Brain microvascular endothelial cell (primary cell): Measurements from ENCODE around the gene ZNF653.

Experiments used
- DNase-seq: peaks from one replicate; pipeline ENCODE4 v3.0.0-alpha.2; 2020
- H3K27ac ChIP-seq: fragments of 250-450 bp; sonication (Bioruptor Pico); 2 replicates; pipeline ENCODE4 v1.5.1; 2020; ENCODE audit warnings: mild to moderate bottlenecking, moderate library complexity
- H3K27me3 ChIP-seq: fragments of 250-450 bp; sonication (Bioruptor Pico); replicated peaks from 2 replicates; pipeline ENCODE4 v1.5.1; 2020; ENCODE audit warnings: mild to moderate bottlenecking
- H3K36me3 ChIP-seq: fragments of 250-450 bp; sonication (Bioruptor Pico); replicated peaks from 2 replicates; pipeline ENCODE4 v1.5.1; 2020; ENCODE audit warnings: mild to moderate bottlenecking
- H3K4me3 ChIP-seq: 2 replicates; pipeline ENCODE4 v1.5.1; 2011; ENCODE audit warnings: low read depth, mild to moderate bottlenecking, control low read depth, low read length, moderate library complexity
- in situ Hi-C: cut with HindIII; loops from 2 replicates; pipeline ENCODE4 v1.10.0; 2017; ENCODE audit warnings: low sequenced_read_pairs, low pct_ligation_motif_present
- TF ChIP-seq, protein P1 (sequence below): IDR thresholded peaks from 2 replicates; pipeline ENCODE4 v1.5.1; 2011; ENCODE audit warnings: low read depth, mild to moderate bottlenecking, moderate library complexity, low read length, control low read depth, inconsistent platforms; ENCODE audit errors: missing control alignments

ZNF653 gene

DNA sequence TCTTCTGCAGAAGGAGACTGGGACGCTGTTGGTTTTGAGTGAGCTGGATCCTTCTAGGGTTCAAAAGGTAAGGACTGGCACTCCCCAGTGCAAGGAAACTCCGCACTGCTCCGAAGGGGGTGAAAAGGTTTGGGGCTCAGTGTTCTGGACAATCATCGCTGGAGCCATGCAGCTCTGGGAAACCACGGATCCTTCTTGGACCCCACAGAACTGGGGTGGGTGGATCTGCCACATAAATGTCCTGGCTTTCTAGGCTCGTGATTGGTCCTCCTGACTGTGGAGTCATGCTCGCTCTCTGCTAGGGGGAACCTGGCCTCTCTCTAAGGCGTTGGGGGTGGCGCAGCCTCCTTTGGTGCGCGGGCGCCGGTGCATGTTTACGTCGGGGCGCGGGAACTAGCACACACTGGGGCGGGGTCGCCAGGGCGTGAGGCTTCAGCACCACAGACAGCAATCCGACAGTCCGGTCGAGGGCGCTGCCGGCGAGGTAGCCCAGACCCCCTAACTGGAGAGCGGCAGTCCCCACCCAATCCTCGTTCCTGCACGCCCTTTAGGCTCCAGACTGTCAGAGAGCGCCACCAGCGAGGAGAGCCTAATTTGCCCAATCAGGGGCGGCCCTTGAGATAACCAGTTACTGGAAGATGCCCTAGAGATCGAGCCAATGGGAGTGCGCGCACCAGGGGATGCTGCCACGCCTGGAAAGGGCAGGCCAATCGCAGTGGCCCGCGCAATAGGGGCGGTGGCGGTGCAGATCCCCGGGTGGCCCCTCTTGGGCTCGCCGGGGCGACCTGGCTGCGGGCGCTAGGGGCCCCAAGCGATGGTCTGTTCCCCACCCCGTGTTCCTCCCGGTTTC lies 23.9 kb downstream of the ZNF653 start:
- Histone ChIP-seq H3K4me3 (peak overlapping the region; percentile 35), H3K36me3 (no peaks in the 10 kb centered on the region), H3K27ac (no peak overlapping the region), H3K27me3 (peaks cover 28% of the 10 kb centered on the region)
- in situ Hi-C loops: no loop called here
- DNase-seq: peak; percentile 77
- TF ChIP-seq, protein P1, sequence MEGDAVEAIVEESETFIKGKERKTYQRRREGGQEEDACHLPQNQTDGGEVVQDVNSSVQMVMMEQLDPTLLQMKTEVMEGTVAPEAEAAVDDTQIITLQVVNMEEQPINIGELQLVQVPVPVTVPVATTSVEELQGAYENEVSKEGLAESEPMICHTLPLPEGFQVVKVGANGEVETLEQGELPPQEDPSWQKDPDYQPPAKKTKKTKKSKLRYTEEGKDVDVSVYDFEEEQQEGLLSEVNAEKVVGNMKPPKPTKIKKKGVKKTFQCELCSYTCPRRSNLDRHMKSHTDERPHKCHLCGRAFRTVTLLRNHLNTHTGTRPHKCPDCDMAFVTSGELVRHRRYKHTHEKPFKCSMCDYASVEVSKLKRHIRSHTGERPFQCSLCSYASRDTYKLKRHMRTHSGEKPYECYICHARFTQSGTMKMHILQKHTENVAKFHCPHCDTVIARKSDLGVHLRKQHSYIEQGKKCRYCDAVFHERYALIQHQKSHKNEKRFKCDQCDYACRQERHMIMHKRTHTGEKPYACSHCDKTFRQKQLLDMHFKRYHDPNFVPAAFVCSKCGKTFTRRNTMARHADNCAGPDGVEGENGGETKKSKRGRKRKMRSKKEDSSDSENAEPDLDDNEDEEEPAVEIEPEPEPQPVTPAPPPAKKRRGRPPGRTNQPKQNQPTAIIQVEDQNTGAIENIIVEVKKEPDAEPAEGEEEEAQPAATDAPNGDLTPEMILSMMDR: no peak

GRCh38 chr19:11480715-11481533 lies 24.7 kb downstream of the ZNF653 start, which contains the start of gene ELAVL3:
ELAVL3 (minus strand) TSS chr19:11481046; CDS start chr19:11480608, 438 bp downstream.
- Histone ChIP-seq H3K36me3 (no peaks in the 10 kb centered on the region), H3K27ac (no peak within 1 kb of the TSS), H3K27me3 (peaks cover 28% of the 10 kb centered on the region), H3K4me3 (no peak within 1 kb of the TSS)
- DNase-seq: no peak
- in situ Hi-C loops: no loop called here
- TF ChIP-seq, protein P1: no peak

DNA sequence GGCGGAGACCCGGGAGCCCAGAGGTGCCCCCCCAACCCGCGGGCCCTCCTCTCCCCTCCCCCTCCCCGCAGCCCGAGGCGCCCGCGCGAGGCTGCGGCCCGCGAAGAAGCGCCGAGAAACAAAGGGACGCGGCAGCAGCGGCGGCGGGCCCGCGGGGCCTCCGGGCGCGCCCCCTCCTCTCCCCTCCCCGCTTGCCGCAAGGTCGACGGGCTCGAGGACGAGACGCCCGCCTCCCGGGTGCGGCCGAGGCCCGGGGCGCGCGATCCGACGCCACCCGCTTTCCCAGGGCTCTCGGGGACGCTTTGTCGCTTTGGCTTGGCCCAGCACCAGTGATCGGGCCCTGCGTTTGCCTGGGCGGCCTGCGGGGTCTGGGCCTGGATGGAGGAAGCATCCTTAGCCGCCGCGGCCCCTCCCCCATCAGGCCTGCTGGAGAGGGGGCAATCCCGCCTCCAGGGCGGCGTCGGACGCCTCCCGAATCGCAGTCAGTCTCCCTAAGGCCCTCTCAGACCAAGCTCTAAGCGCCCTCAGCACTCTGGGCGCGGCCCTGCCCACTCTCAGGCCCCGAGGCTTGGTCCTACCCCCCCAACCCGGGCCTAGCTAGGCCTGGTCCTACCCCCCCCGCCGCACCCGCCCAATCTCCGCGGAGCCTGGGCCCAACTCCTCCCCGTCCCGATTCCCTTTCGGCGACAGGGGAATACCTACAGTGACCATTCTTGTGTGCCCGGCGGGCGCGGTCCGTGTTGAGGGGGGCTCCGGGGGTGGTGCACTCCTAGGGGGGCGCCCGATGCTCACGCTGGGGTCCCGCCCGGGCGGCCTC lies 25.5 kb downstream of the ZNF653 start:
- Histone ChIP-seq H3K36me3 (no peaks in the 10 kb centered on the region), H3K4me3 (no peak overlapping the region), H3K27me3 (peaks cover 28% of the 10 kb centered on the region), H3K27ac (no peak overlapping the region)
- no peak for DNase-seq
- in situ Hi-C loops: no loop called here
- TF ChIP-seq, protein P1: no peak

- Histone ChIP-seq H3K27me3 (peaks cover 28% of the 10 kb centered on the region), H3K4me3 (no peak overlapping the region)
- TF ChIP-seq, protein P1: no peak
Measured at GRCh38 chr19:11479090-11479897, 26.3 kb downstream of the ZNF653 start.

More at GRCh38 chr19:11479090-11479897, 26.3 kb downstream of the ZNF653 start:
- H3K27ac ChIP-seq: no peak overlapping the region
- in situ Hi-C loops: no loop called here
- no peaks in the 10 kb centered on the region for H3K36me3 ChIP-seq
- DNase-seq: no peak
